HepG2 (cell line): ENCODE results near the gene BICDL2. TPM values are rescaled to one million over a fixed set of nuclear protein-coding genes. Genes with fewer than 3 reads are reported as not detected.

Experiments
- CENPT ChIP-seq: sonication (generic); formaldehyde crosslinking; IDR thresholded peaks from 2 replicates; pipeline ENCODE4 v1.8.0; 2022; ENCODE audit warnings: low read depth, mild to moderate bottlenecking, moderate library complexity, missing genetic modification reagents
- EP300 ChIP-seq, 3 experiments: sonication (generic) in 1 of 3; formaldehyde crosslinking in 1 of 3; IDR thresholded peaks; 2 replicates each; pipeline versions ENCODE4 v1.5.1 to v1.6.1; 2011 to 2020; ENCODE audit warnings: low read depth in 2 of 3, low read length in 2 of 3, borderline replicate concordance in 1 of 3, improper control_type of control experiment in 1 of 3, mild to moderate bottlenecking in 1 of 3, missing genetic modification reagents in 1 of 3, moderate library complexity in 1 of 3
- ESRRA ChIP-seq: sonication (generic); formaldehyde crosslinking; IDR thresholded peaks from 2 replicates; pipeline ENCODE4 v1.5.1; 2020; ENCODE audit warnings: mild to moderate bottlenecking, low read depth, missing genetic modification reagents
- KDM3A ChIP-seq: IDR thresholded peaks from 2 replicates; pipeline ENCODE4 v1.6.1; 2018; ENCODE audit warnings: low read depth, missing compliant biosample characterization
- NCOA1 ChIP-seq: sonication (generic); formaldehyde crosslinking; IDR thresholded peaks from 2 replicates; pipeline ENCODE4 v1.9.0; 2021; ENCODE audit warnings: missing genetic modification reagents
- NONO ChIP-seq, 2 experiments: fragments of 450-650 bp in 1 of 2; sonication (generic) in 1 of 2; formaldehyde crosslinking in 1 of 2; IDR thresholded peaks in 1 of 2; conservative IDR thresholded peaks in 1 of 2; 2 replicates each; pipeline versions ENCODE4 v1.6.1 to v1.8.0; 2017 to 2022; ENCODE audit warnings: mild to moderate bottlenecking in 1 of 2, missing genetic modification reagents in 1 of 2, moderate library complexity in 1 of 2
- NRL ChIP-seq: sonication (generic); formaldehyde crosslinking; IDR thresholded peaks from 2 replicates; pipeline ENCODE4 v1.5.0; 2020; ENCODE audit warnings: missing genetic modification reagents, mild to moderate bottlenecking, moderate library complexity, borderline replicate concordance
- SALL2 ChIP-seq: sonication (generic); formaldehyde crosslinking; IDR thresholded peaks from 2 replicates; pipeline ENCODE4 v1.8.1; 2023; ENCODE audit warnings: mild to moderate bottlenecking, missing genetic modification reagents, inconsistent platforms
- SMC3 ChIP-seq: IDR thresholded peaks from 2 replicates; pipeline ENCODE4 v1.6.1; 2011; ENCODE audit warnings: low read length, improper control_type of control experiment
- THYN1 ChIP-seq: sonication (generic); formaldehyde crosslinking; IDR thresholded peaks from 2 replicates; pipeline ENCODE4 v1.8.1; 2023; ENCODE audit warnings: low read depth, mild to moderate bottlenecking, moderate library complexity, missing genetic modification reagents, borderline replicate concordance
- ZMYM3 ChIP-seq: sonication (generic); formaldehyde crosslinking; IDR thresholded peaks from 2 replicates; pipeline ENCODE4 v1.5.1; 2020; ENCODE audit warnings: mild to moderate bottlenecking, missing genetic modification reagents
- ZNF34 ChIP-seq: sonication (generic); formaldehyde crosslinking; IDR thresholded peaks from 2 replicates; pipeline ENCODE4 v1.4.0; 2020; ENCODE audit warnings: mild to moderate bottlenecking, missing genetic modification reagents, borderline replicate concordance
- ZNF441 ChIP-seq: sonication (generic); formaldehyde crosslinking; IDR thresholded peaks from 2 replicates; pipeline ENCODE4 v1.7.0; 2021; ENCODE audit warnings: missing genetic modification reagents, borderline replicate concordance
- ZNF484 ChIP-seq: sonication (generic); formaldehyde crosslinking; IDR thresholded peaks from 2 replicates; pipeline ENCODE4 v1.5.1; 2020; ENCODE audit warnings: mild to moderate bottlenecking, low read depth, missing genetic modification reagents, borderline replicate concordance
- ZNF567 ChIP-seq: sonication (generic); formaldehyde crosslinking; IDR thresholded peaks from 2 replicates; pipeline ENCODE4 v1.8.1; 2023; ENCODE audit warnings: mild to moderate bottlenecking, missing genetic modification reagents, borderline replicate concordance
- ZSCAN9 ChIP-seq: IDR thresholded peaks from 2 replicates; pipeline ENCODE4 v1.6.1; 2016; ENCODE audit warnings: borderline replicate concordance
- polyA plus RNA-seq, 8 experiments: library from polyadenylated mRNA; depleted of rRNA in 3 of 8; stranded (reverse) in 7 of 8; unstranded in 1 of 8; fragments of >200 nt; fragmentation: Illumina TruSeq in 4 of 8; extraction: Trizol in 4 of 8; gene quantifications; 2 replicates each; pipeline versions ENCODE4 v1.2.1 to v1.2.3, GENCODE V29; 2011 to 2016; ENCODE audit warnings: low read depth in 4 of 8, missing spikeins in 1 of 8, mixed read lengths in 1 of 8; ENCODE audit not compliant: insufficient read depth in 1 of 8
- total RNA-seq, 5 experiments: library from RNA; depleted of rRNA; stranded (reverse); fragments of >200 nt; fragmentation: Illumina TruSeq; extraction: Trizol; gene quantifications; 2 replicates each; pipeline ENCODE4 v1.2.3, GENCODE V29; 2016; ENCODE audit warnings: low read depth in 1 of 5
- TF ChIP-seq, protein P1 (sequence below): sonication (generic); formaldehyde crosslinking; IDR thresholded peaks from 2 replicates; pipeline ENCODE4 v1.5.0; 2020; ENCODE audit warnings: missing genetic modification reagents, mild to moderate bottlenecking, borderline replicate concordance
- TF ChIP-seq, protein P2 (sequence below): sonication (generic); formaldehyde crosslinking; IDR thresholded peaks from 2 replicates; pipeline ENCODE4 v1.8.0; 2022; ENCODE audit warnings: mild to moderate bottlenecking, missing genetic modification reagents, moderate library complexity
- TF ChIP-seq, protein P3 (sequence below): fragments of 450-650 bp; IDR thresholded peaks from 2 replicates; pipeline ENCODE4 v1.6.1; 2017
- TF ChIP-seq, protein P4 (sequence below): sonication (generic); formaldehyde crosslinking; IDR thresholded peaks from 2 replicates; pipeline ENCODE4 v1.9.0; 2022; ENCODE audit warnings: missing genetic modification reagents, mild to moderate bottlenecking, borderline replicate concordance

BICDL2 gene
- total and polyA plus RNA-seq, 2 of the 13 experiments (the other 11 are each of a cell fraction or from before 2014, with no cell fraction given): 0.12 TPM; not detected in 1

DNA sequence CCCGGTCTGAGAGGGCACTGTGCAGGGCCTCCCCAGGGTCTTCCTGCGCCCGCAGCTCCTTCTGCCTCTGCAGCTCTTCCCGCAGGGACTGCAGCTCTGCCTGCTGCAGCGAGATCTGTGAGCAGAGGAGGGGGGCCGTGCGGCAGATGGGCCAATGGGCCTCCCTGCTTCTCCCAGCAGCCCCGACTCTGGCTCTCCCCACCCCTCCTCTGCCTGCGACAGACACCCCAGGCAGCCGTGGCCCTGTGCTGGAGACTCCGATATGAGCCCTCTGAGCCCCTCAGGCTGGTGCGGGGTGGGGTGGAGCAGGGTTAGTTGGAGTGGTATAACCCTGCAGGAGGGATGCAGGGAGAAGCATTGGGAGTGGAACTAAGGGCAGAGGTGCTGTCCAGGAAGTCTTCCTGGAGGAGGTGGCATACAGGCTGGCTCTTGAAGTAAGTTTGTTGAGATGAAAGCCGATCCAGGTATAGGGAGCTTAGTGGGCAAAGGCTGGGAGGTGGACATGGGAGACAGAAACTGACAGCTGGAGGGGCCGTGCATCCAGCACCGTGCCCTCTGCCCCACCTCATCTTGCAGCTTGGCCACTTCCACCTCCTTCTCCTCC lies 7.9 kb downstream of the BICDL2 start (continued):
- TF ChIP-seq, protein P1, sequence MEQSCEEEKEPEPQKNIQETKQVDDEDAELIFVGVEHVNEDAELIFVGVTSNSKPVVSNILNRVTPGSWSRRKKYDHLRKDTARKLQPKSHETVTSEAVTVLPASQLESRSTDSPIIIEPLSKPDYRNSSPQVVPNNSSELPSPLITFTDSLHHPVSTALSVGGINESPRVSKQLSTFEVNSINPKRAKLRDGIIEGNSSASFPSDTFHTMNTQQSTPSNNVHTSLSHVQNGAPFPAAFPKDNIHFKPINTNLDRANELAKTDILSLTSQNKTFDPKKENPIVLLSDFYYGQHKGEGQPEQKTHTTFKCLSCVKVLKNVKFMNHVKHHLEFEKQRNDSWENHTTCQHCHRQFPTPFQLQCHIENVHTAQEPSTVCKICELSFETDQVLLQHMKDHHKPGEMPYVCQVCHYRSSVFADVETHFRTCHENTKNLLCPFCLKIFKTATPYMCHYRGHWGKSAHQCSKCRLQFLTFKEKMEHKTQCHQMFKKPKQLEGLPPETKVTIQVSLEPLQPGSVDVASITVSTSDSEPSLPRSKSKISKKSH (CRISPR knock-in tag): no peak
- TF ChIP-seq, protein P2, sequence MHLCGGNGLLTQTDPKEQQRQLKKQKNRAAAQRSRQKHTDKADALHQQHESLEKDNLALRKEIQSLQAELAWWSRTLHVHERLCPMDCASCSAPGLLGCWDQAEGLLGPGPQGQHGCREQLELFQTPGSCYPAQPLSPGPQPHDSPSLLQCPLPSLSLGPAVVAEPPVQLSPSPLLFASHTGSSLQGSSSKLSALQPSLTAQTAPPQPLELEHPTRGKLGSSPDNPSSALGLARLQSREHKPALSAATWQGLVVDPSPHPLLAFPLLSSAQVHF (CRISPR knock-in tag): no peak
- TF ChIP-seq ZNF484 (CRISPR knock-in tag): no peak
- no peak for TF ChIP-seq THYN1 (CRISPR knock-in tag)
- TF ChIP-seq ZSCAN9 (CRISPR knock-in tag): no peak
- TF ChIP-seq SMC3: no peak
- no peak for TF ChIP-seq EP300 (IDR thresholded peaks at IDR 0.05; ENCODE audit: low read depth in 2 of 2, low read length in 2 of 2)
- no peak for TF ChIP-seq EP300 (CRISPR knock-in tag; IDR thresholded peaks at IDR 0.05; ENCODE audit: borderline replicate concordance)
- 0 out of 2 replicates have a peak, but pooled peaks have one; percentile 25 for TF ChIP-seq ZMYM3
- no peak for TF ChIP-seq ZNF34 (CRISPR knock-in tag)
- no peak for TF ChIP-seq ESRRA (CRISPR knock-in tag)
- TF ChIP-seq NRL (CRISPR knock-in tag): no peak
- no peak for TF ChIP-seq KDM3A (CRISPR knock-in tag)
- no peak for TF ChIP-seq SALL2
- TF ChIP-seq ZNF567 (CRISPR knock-in tag): no peak
- no peak for TF ChIP-seq ZNF441 (CRISPR knock-in tag)
- no peak for TF ChIP-seq NCOA1 (CRISPR knock-in tag)
- TF ChIP-seq, protein P3, sequence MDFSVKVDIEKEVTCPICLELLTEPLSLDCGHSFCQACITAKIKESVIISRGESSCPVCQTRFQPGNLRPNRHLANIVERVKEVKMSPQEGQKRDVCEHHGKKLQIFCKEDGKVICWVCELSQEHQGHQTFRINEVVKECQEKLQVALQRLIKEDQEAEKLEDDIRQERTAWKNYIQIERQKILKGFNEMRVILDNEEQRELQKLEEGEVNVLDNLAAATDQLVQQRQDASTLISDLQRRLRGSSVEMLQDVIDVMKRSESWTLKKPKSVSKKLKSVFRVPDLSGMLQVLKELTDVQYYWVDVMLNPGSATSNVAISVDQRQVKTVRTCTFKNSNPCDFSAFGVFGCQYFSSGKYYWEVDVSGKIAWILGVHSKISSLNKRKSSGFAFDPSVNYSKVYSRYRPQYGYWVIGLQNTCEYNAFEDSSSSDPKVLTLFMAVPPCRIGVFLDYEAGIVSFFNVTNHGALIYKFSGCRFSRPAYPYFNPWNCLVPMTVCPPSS: no peak
- TF ChIP-seq NONO (IDR thresholded peaks at IDR 0.05): no peak
- 0 out of 2 replicates have a peak, but pooled peaks have one; percentile 3 for TF ChIP-seq NONO (CRISPR knock-in tag; conservative IDR thresholded peaks at IDR 0.05)
- TF ChIP-seq, protein P4, sequence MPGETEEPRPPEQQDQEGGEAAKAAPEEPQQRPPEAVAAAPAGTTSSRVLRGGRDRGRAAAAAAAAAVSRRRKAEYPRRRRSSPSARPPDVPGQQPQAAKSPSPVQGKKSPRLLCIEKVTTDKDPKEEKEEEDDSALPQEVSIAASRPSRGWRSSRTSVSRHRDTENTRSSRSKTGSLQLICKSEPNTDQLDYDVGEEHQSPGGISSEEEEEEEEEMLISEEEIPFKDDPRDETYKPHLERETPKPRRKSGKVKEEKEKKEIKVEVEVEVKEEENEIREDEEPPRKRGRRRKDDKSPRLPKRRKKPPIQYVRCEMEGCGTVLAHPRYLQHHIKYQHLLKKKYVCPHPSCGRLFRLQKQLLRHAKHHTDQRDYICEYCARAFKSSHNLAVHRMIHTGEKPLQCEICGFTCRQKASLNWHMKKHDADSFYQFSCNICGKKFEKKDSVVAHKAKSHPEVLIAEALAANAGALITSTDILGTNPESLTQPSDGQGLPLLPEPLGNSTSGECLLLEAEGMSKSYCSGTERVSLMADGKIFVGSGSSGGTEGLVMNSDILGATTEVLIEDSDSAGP (CRISPR knock-in tag): no peak
- no peak for TF ChIP-seq CENPT (CRISPR knock-in tag)
